IMR-90 (cell line): Measurements from ENCODE around the gene TIAM1. TPM values are rescaled to one million over a fixed set of nuclear protein-coding genes. Genes with fewer than 3 reads are reported as not detected.
A peak's percentile ranks its signal among the peaks of the same experiment; 100 is the strongest.

Source experiments
- ATAC-seq: fragments of 200-7000 bp; cut with Tn5 transposase; 2 replicates; pipeline ENCODE4 v1.9.1; 2020; ENCODE audit warnings: low read depth, mild to moderate bottlenecking, moderate library complexity
- BruUV-seq: library from RNA; stranded (reverse); fragments of 400-500 nt; replicated peaks from 2 replicates; lab custom pipeline; 2021; lab: Mats Ljungman, UMichigan
- CTCF ChIA-PET: fragments of 300-600 bp; formaldehyde crosslinking; extraction: SDS; loops from one replicate; lab custom pipeline; 2021; ENCODE audit warnings: antibody characterized with exemption; lab: Yijun Ruan, JAX
- POLR2A ChIA-PET: fragments of 300-600 bp; sonication (Branson Sonifier 250); formaldehyde crosslinking; loops from one replicate; lab custom pipeline; 2022; ENCODE audit warnings: antibody characterized with exemption; ENCODE audit not compliant: unreplicated experiment; lab: Charles Lee
- DNase-seq: peaks from one replicate; pipeline ENCODE4 v3.0.0; 2013
- H2AFZ ChIP-seq: replicated peaks from 2 replicates; pipeline ENCODE3; 2013; ENCODE audit warnings: low read length, mild to moderate bottlenecking; ENCODE audit not compliant: poor library complexity
- H2AK5ac ChIP-seq: 2 replicates; pipeline ENCODE4 v1.6.1; 2013; ENCODE audit warnings: low read depth, low read length, inconsistent platforms
- H2AK9ac ChIP-seq: replicated peaks from 2 replicates; pipeline ENCODE3; 2013; ENCODE audit warnings: mild to moderate bottlenecking, low read depth, low read length, moderate library complexity; ENCODE audit not compliant: poor library complexity
- H2BK120ac ChIP-seq: 2 replicates; pipeline ENCODE4 v1.6.1; 2013; ENCODE audit warnings: low read depth, low read length, inconsistent platforms
- H2BK15ac ChIP-seq: 3 replicates; pipeline ENCODE4 v1.6.1; 2013; ENCODE audit warnings: low read depth, low read length, inconsistent platforms
- H2BK20ac ChIP-seq: 2 replicates; pipeline ENCODE4 v1.6.1; 2013; ENCODE audit warnings: low read depth, mild to moderate bottlenecking, inconsistent platforms, low read length, moderate library complexity
- H2BK5ac ChIP-seq: 2 replicates; pipeline ENCODE4 v1.6.1; 2013; ENCODE audit warnings: mild to moderate bottlenecking, low read depth, low read length, inconsistent platforms; ENCODE audit not compliant: poor library complexity, severe bottlenecking
- H3K14ac ChIP-seq: replicated peaks from 2 replicates; pipeline ENCODE4 v1.6.1; 2013; ENCODE audit warnings: low read depth, low read length, inconsistent platforms
- H3K18ac ChIP-seq: 2 replicates; pipeline ENCODE4 v1.6.1; 2013; ENCODE audit warnings: low read depth, low read length, control low read depth
- H3K23ac ChIP-seq: 2 replicates; pipeline ENCODE4 v1.6.1; 2013; ENCODE audit warnings: low read depth, low read length, inconsistent platforms
- H3K27ac ChIP-seq: 2 replicates; pipeline ENCODE4 v1.5.1; 2013; ENCODE audit warnings: mild to moderate bottlenecking, control low read depth, low read length; ENCODE audit not compliant: insufficient read depth
- H3K27me3 ChIP-seq: 2 replicates; pipeline ENCODE4 v1.6.1; 2013; ENCODE audit warnings: low read length; ENCODE audit not compliant: control insufficient read depth, insufficient read depth
- H3K36me3 ChIP-seq: 2 replicates; pipeline ENCODE4 v1.6.1; 2013; ENCODE audit warnings: low read length, mixed read lengths; ENCODE audit not compliant: control insufficient read depth, insufficient read depth
- H3K4ac ChIP-seq: 2 replicates; pipeline ENCODE4 v1.6.1; 2013; ENCODE audit warnings: low read depth, low read length, inconsistent platforms
- H3K4me1 ChIP-seq: 2 replicates; pipeline ENCODE4 v1.6.1; 2013; ENCODE audit warnings: low read length, mixed read lengths; ENCODE audit not compliant: control insufficient read depth, insufficient read depth
- H3K4me2 ChIP-seq: 2 replicates; pipeline ENCODE4 v1.6.1; 2013; ENCODE audit warnings: low read depth, mild to moderate bottlenecking, control low read depth, low read length, moderate library complexity
- H3K4me3 ChIP-seq: 2 replicates; pipeline ENCODE4 v1.5.1; 2013; ENCODE audit warnings: low read depth, mild to moderate bottlenecking, control low read depth, low read length, moderate library complexity; ENCODE audit not compliant: insufficient read depth
- H3K56ac ChIP-seq: 2 replicates; pipeline ENCODE4 v1.6.1; 2013; ENCODE audit warnings: low read length, inconsistent platforms; ENCODE audit not compliant: insufficient read depth; ENCODE audit errors: extremely low read depth
- H3K79me1 ChIP-seq, 2 experiments: 2 replicates each; pipeline ENCODE4 v1.6.1; 2013; ENCODE audit warnings: low read length in 2 of 2, inconsistent platforms in 1 of 2, low read depth in 1 of 2
- H3K9ac ChIP-seq: 2 replicates; pipeline ENCODE4 v1.6.1; 2013; ENCODE audit warnings: low read depth, low read length, control low read depth
- H3K9me1 ChIP-seq: 2 replicates; pipeline ENCODE4 v1.6.1; 2013; ENCODE audit warnings: low read length, inconsistent platforms; ENCODE audit not compliant: insufficient read depth
- H3K9me3 ChIP-seq: 2 replicates; pipeline ENCODE4 v1.6.1; 2013; ENCODE audit warnings: low read length; ENCODE audit not compliant: control insufficient read depth, insufficient read depth
- H4K20me1 ChIP-seq: 2 replicates; pipeline ENCODE4 v1.6.1; 2013; ENCODE audit warnings: low read length, inconsistent platforms; ENCODE audit not compliant: insufficient read depth
- H4K5ac ChIP-seq: 2 replicates; pipeline ENCODE4 v1.6.1; 2013; ENCODE audit warnings: mild to moderate bottlenecking, low read depth, low read length, control low read depth
- H4K8ac ChIP-seq, 2 experiments: 2 replicates each; pipeline ENCODE4 v1.6.1; 2013; ENCODE audit warnings: low read depth in 2 of 2, low read length in 2 of 2, control low read depth in 1 of 2, inconsistent platforms in 1 of 2
- H4K91ac ChIP-seq: 2 replicates; pipeline ENCODE4 v1.6.1; 2013; ENCODE audit warnings: low read depth, low read length, inconsistent platforms; ENCODE audit not compliant: insufficient read depth
- BHLHE40 ChIP-seq: fragments of 150-350 bp; IDR thresholded peaks from 2 replicates; pipeline ENCODE4 v1.6.1; 2016; ENCODE audit warnings: mild to moderate bottlenecking, low read depth, low read length
- CEBPB ChIP-seq: IDR thresholded peaks from 2 replicates; pipeline ENCODE4 v1.6.1; 2012; ENCODE audit warnings: low read depth, low read length, improper control_type of control experiment
- FOS ChIP-seq: fragments of 150-350 bp; IDR thresholded peaks from 2 replicates; pipeline ENCODE4 v1.6.1; 2016; ENCODE audit warnings: low read depth, low read length
- MAZ ChIP-seq: IDR thresholded peaks from 2 replicates; pipeline ENCODE4 v1.6.1; 2012; ENCODE audit warnings: low read depth, mild to moderate bottlenecking, low read length, improper control_type of control experiment, moderate library complexity, borderline replicate concordance
- POLR2A ChIP-seq: IDR thresholded peaks from 2 replicates; pipeline ENCODE4 v1.6.1; 2012; ENCODE audit warnings: mild to moderate bottlenecking, low read depth, low read length
- SMC3 ChIP-seq: fragments of 150-350 bp; IDR thresholded peaks from 2 replicates; pipeline ENCODE4 v1.6.1; 2016; ENCODE audit warnings: low read depth, mild to moderate bottlenecking, antibody characterized with exemption, low read length, moderate library complexity
- WGBS, 2 experiments: methylation state at CpG; one replicate each; pipeline versions ENCODE4 v1.1.5 to v1.1.7; 2013; ENCODE audit warnings: missing lambda C conversion rate in 2 of 2; ENCODE audit not compliant: insufficient read length in 1 of 2; ENCODE audit errors: extremely low coverage in 2 of 2; 5-methylcytosine and 5-hydroxymethylcytosine counted together
- dilution Hi-C: fragments of 300-500 bp; cut with HindIII; formaldehyde crosslinking; loops from one replicate; pipeline ENCODE4 v1.14.3; 2018; ENCODE audit warnings: low sequenced_read_pairs; ENCODE audit not compliant: unreplicated experiment
- in situ Hi-C: fragments of 300-500 bp; cut with MboI; formaldehyde crosslinking; loops from 3 replicates; pipeline ENCODE4 v1.14.3; 2019; ENCODE audit warnings: low sequenced_read_pairs, inconsistent platforms, mixed read lengths
- intact Hi-C: fragments of 100-400 bp; cut with micrococcal nuclease; formaldehyde crosslinking; loops from 2 replicates; pipeline ENCODE4 v1.10.0; 2022
- polyA plus RNA-seq, 3 experiments: library from polyadenylated mRNA; depleted of rRNA; stranded (reverse); fragments of >200 nt; gene quantifications; 2 replicates each; pipeline ENCODE4 v1.2.3, GENCODE V29; 2012; ENCODE audit warnings: low replicate concordance in 1 of 3
- total RNA-seq: library from RNA; depleted of rRNA; stranded (reverse); fragments of >200 nt; gene quantifications from 2 replicates; pipeline ENCODE4 v1.2.3, GENCODE V29; 2012
- TF ChIP-seq, protein P1 (sequence below): conservative IDR thresholded peaks from 2 replicates; pipeline ENCODE4 v1.5.1; 2012; ENCODE audit warnings: mild to moderate bottlenecking, low read depth, low read length, improper control_type of control experiment

TIAM1 gene
- total and polyA plus RNA-seq, 2 of the 4 experiments (the other 2 are of a cell fraction), result 2.9 to 9.3 TPM

DNA sequence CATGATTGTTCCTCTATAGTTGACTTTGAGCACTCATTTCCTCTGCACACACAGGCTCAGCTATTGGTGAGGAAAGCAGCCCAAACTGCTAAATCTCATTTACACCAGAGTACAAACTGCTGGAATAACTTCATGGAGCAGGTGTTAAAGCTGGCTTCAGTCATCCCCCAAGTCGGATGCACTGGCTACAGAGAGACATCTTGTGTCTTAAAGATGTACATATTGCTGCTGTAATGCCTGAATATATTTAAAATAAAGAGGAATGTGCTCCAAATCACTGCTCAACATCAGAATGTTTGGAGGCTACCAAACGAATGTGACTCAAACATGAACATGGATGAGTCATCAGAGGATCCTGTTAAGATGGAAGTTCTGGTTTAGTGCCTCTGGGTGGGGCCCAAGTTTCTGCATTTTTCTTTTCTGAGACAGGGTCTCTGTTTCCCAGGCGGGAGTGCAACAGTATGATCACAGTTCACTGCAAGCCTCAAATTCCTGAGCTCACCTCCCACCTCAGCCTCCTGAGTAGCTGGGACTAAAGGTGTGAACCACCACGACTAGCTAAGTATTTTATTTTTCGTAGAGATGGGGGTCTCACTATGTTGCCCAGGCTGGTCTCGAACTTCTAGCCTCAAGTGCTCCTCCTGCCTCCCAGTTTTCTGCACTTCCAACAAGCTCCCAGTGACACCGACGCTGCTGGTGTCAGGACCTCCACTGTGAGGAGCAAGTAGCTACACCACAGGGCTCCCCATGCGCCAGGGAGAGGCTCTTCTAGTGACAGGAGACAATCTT, 226.7 kb downstream of the TIAM1 start:
- H3K9ac ChIP-seq, result no peak overlapping the region
- H3K27me3 ChIP-seq, result no peaks in the 10 kb centered on the region
- H3K9me3 ChIP-seq, result no peaks in the 10 kb centered on the region
- H3K4me1 ChIP-seq, result peaks cover 5% of the 10 kb centered on the region; the same call in 1 of the 2 replicates
- no peaks in the 10 kb centered on the region for H4K20me1 ChIP-seq
- H3K36me3 ChIP-seq, result no peaks in the 10 kb centered on the region
- dilution Hi-C loops (no loop called here), in situ Hi-C loops (no loop called here), intact Hi-C loops (no loop called here)
- DNase-seq, result peak; percentile 86
- CTCF ChIA-PET, result interaction anchor here (0.6 to 1.5 kb wide), 4 partner anchors 9 to 277 kb away, joined by 3 to 9 read pairs (median 4); no protein-coding TSS in a partner anchor
- H3K4ac ChIP-seq, result peak overlapping the region; percentile 52
- 0 out of 2 replicates have a peak overlapping the region, but pooled peaks have one; percentile 12 for H3K27ac ChIP-seq
- peak overlapping the region; percentile 84 for H2AK5ac ChIP-seq
- H2BK120ac ChIP-seq, result peak overlapping the region; percentile 68
- no TSS peak for BruUV-seq
- H3K14ac ChIP-seq, result peak overlapping the region; percentile 17; the same call in 1 of the 2 replicates
- H2AK9ac ChIP-seq, result peak overlapping the region; percentile 29
- H3K4me2 ChIP-seq, result no peak overlapping the region
- no peak overlapping the region for H4K5ac ChIP-seq
- peak; percentile 91 for ATAC-seq
- H2AFZ ChIP-seq, result peak overlapping the region; percentile 64
- WGBS, 2 experiments, result 33% methylated on average over 2 of the region's 9 CpGs; no CpG with 5 or more reads in 1 of the 2 experiments
- POLR2A ChIA-PET, result no interaction called here
- no peak overlapping the region for H3K18ac ChIP-seq
- no peak overlapping the region for H3K23ac ChIP-seq
- H3K9me1 ChIP-seq, result no peaks in the 10 kb centered on the region; the same call in 1 of the 2 replicates
- H3K79me1 ChIP-seq, result no peaks in the 10 kb centered on the region
- peak overlapping the region; percentile 65 to 69; a peak in 3 of 4 replicates for H4K8ac ChIP-seq
- H4K91ac ChIP-seq, result peak overlapping the region; percentile 61
- peak overlapping the region; percentile 8; the same call in 1 of the 2 replicates for H3K56ac ChIP-seq
- no peak overlapping the region for H3K4me3 ChIP-seq
- H2BK5ac ChIP-seq, result peak overlapping the region; percentile 11
- H2BK15ac ChIP-seq, result peak overlapping the region; percentile 57; the same call in 1 of the 3 replicates
- no peak for TF ChIP-seq SMC3
- no peak for TF ChIP-seq POLR2A
- TF ChIP-seq FOS, result peak; percentile 95
- peak; percentile 29; the same call in 1 of the 2 replicates for TF ChIP-seq BHLHE40
- TF ChIP-seq MAZ, result no peak
- TF ChIP-seq, protein P1, sequence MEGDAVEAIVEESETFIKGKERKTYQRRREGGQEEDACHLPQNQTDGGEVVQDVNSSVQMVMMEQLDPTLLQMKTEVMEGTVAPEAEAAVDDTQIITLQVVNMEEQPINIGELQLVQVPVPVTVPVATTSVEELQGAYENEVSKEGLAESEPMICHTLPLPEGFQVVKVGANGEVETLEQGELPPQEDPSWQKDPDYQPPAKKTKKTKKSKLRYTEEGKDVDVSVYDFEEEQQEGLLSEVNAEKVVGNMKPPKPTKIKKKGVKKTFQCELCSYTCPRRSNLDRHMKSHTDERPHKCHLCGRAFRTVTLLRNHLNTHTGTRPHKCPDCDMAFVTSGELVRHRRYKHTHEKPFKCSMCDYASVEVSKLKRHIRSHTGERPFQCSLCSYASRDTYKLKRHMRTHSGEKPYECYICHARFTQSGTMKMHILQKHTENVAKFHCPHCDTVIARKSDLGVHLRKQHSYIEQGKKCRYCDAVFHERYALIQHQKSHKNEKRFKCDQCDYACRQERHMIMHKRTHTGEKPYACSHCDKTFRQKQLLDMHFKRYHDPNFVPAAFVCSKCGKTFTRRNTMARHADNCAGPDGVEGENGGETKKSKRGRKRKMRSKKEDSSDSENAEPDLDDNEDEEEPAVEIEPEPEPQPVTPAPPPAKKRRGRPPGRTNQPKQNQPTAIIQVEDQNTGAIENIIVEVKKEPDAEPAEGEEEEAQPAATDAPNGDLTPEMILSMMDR, result 0 out of 2 replicates have a peak, but pooled peaks have one; percentile 2
- no peak for TF ChIP-seq CEBPB
- peak overlapping the region; percentile 74 for H2BK20ac ChIP-seq
